Measurements from ENCODE around the gene MAPK8. TPM values are rescaled to one million over a fixed set of nuclear protein-coding genes. Genes with fewer than 3 reads are reported as not detected.

The MAPK8 gene
- total RNA-seq, 2 donors from 2014 or later, result 39.3 to 74.4 TPM

DNA sequence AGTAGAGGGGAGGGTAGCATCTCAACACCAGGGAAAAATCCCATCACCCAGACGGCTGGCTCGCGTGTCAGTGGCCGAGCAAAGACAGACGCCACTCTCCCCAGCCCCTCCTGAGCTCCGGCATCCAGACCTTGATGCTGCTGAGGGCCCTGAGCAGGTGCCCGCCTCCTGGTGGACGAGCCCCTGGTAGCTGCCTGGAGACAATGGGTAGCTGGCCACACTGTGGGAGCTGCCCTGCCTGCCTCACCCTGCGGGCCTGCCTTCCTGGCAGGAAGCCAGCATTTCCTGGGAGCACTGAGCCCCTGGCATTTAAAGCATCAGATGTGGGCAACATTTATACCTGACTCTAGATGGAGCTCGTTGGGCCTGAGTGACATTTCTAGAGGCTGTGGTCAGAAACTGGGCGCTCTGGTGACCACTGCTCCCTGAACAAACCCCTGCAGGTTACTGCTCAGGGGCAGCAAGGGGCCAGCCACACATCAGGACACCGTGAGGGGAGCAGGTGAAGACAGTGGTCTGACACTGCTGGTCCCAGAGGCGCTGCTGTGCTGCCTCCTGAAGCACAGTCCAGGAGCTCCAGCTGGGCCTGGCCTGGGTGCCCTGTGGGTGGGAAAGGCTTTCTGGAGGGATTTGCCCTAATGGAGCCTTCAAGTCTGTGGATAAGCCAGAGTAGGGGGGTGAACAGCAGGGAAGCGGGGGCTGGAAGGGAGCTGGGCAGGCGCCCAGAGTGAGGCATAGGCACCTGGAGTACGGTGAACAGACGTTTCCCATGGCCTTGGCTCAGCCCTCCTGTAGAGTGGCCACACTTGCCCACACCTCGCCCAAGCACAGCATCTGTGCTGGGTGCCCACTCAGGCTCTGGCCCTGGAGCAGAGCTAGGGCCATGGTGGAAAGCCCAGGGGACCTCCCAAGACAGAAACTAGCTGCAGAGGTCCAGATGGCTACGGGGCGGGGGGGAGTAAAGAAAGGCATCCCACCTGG lies 138.7 kb downstream of the MAPK8 start:
- no peak overlapping the region for H3K4me3 ChIP-seq
- intact Hi-C loops (cut with DNase I), result no loop called here
- 81% methylated on average over 20 of the region's 20 CpGs for WGBS
- H3K36me3 ChIP-seq, result no peaks in the 10 kb centered on the region
- H3K27ac ChIP-seq, result no peak overlapping the region
- DNase-seq (ENCODE audit: low spot score), result no peak
- H3K27me3 ChIP-seq (replicated peaks; ENCODE audit: insufficient read depth), result no peaks in the 10 kb centered on the region
- H3K9me3 ChIP-seq, result no peaks in the 10 kb centered on the region
- no peak for TF ChIP-seq CTCF (IDR thresholded peaks at IDR 0.05)
- TF ChIP-seq POLR2A (IDR thresholded peaks at IDR 0.05), result no peak
- no peak for TF ChIP-seq POLR2AphosphoS5 (IDR thresholded peaks at IDR 0.05)
- H3K4me1 ChIP-seq (replicated peaks), result no peaks in the 10 kb centered on the region

- H3K36me3 ChIP-seq, result no peaks in the 10 kb centered on the region
- no peaks in the 10 kb centered on the region for H3K4me1 ChIP-seq (replicated peaks)
Measured at GRCh38 chr10:48445932-48446331, 139.5 kb downstream of the MAPK8 start.

GRCh38 chr10:48446785-48447184 lies 140.3 kb downstream of the MAPK8 start:
- Histone ChIP-seq H3K27me3 (replicated peaks; ENCODE audit: insufficient read depth) (no peaks in the 10 kb centered on the region), H3K9me3 (no peaks in the 10 kb centered on the region), H3K27ac (no peak overlapping the region), H3K4me1 (replicated peaks) (no peaks in the 10 kb centered on the region), H3K36me3 (no peaks in the 10 kb centered on the region), H3K4me3 (no peak overlapping the region)
- DNase-seq (ENCODE audit: low spot score), result no peak
- no peak for TF ChIP-seq CTCF (IDR thresholded peaks at IDR 0.05)
- no peak for TF ChIP-seq POLR2AphosphoS5 (IDR thresholded peaks at IDR 0.05)
- no peak for TF ChIP-seq POLR2A (IDR thresholded peaks at IDR 0.05)
- 79% methylated on average over 7 of the region's 7 CpGs for WGBS
- intact Hi-C loops (cut with DNase I), result no loop called here

More at GRCh38 chr10:48445932-48446331, 139.5 kb downstream of the MAPK8 start:
- no peaks in the 10 kb centered on the region for H3K9me3 ChIP-seq
- no peak overlapping the region for H3K27ac ChIP-seq
- intact Hi-C loops (cut with DNase I), result no loop called here
- TF ChIP-seq CTCF (IDR thresholded peaks at IDR 0.05) (no peak), POLR2AphosphoS5 (IDR thresholded peaks at IDR 0.05) (no peak), POLR2A (IDR thresholded peaks at IDR 0.05) (no peak)
- no peak for DNase-seq (ENCODE audit: low spot score)
- no peak overlapping the region for H3K4me3 ChIP-seq
- WGBS, result 92% methylated on average over 7 of the region's 7 CpGs
- no peaks in the 10 kb centered on the region for H3K27me3 ChIP-seq (replicated peaks; ENCODE audit: insufficient read depth)

DNA sequence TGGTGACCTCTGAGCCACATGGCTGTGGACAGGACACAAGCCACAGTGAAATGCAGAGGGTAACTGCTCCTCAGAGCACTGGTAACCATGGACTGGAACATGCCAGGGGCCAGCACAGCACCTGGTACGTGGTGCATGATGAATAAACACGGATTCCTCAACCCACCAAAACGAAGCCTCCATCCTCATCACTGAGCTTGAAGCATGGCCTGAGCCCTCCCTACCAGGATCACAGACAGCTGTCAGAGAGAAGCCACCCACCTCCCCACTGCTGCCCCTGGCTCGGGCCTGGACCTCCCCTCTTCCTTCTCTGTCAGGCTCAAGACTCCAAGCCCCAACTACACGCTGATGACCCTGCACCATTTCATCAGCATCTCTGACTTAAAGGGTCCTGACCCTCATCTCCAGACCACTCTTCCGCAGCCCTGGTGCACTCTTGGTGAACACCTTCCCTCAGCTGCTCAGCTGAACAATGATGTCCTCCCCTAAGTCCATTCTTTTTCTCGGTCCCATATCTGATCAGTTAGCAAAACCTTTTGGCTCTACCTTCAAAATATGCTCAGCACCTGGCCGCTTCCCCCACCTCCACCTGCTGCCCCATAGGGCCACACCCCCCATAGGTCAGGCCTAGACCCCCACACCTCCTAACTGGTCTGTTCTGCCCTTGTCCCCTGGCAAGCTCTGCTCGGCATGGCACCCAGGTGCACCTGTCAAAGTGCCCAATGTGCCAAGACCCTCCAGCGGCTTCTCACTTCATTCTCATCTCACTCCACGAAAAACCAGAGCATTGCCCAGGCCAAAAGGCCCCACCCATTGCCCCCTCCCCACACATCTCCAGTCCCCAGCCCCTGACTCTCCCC lies 141.1 kb downstream of the MAPK8 start:
- Histone ChIP-seq H3K36me3 (no peaks in the 10 kb centered on the region), H3K27me3 (replicated peaks; ENCODE audit: insufficient read depth) (no peaks in the 10 kb centered on the region), H3K27ac (no peak overlapping the region), H3K4me3 (no peak overlapping the region), H3K4me1 (replicated peaks) (no peaks in the 10 kb centered on the region), H3K9me3 (no peaks in the 10 kb centered on the region)
- TF ChIP-seq POLR2AphosphoS5 (IDR thresholded peaks at IDR 0.05), result no peak
- TF ChIP-seq CTCF (IDR thresholded peaks at IDR 0.05), result no peak
- TF ChIP-seq POLR2A (IDR thresholded peaks at IDR 0.05), result no peak
- DNase-seq (ENCODE audit: low spot score), result no peak
- intact Hi-C loops (cut with DNase I), result no loop called here
- 96% methylated on average over 11 of the region's 11 CpGs for WGBS
